Kidney glomerular epithelial cell (primary cell): ENCODE results near the gene UBE2G1.
"Not testable (repeated sequence)": the region's sequence is repeated elsewhere in the genome, so short reads cannot be mapped to it uniquely, and the experiment has no call there.

ENCODE experiments used
- DNase-seq: peaks from one replicate; lab custom pipeline; 2025; lab: John Stamatoyannopoulos, UW

Gene UBE2G1, protein sequence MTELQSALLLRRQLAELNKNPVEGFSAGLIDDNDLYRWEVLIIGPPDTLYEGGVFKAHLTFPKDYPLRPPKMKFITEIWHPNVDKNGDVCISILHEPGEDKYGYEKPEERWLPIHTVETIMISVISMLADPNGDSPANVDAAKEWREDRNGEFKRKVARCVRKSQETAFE

GRCh38 chr17:4366327-4367063 lies at the start of gene UBE2G1:
Gene UBE2G1, minus strand, starts transcription at chr17:4366675. Its CDS starts 359 bp downstream, at chr17:4366316.
- peak; percentile 90 for DNase-seq

DNA sequence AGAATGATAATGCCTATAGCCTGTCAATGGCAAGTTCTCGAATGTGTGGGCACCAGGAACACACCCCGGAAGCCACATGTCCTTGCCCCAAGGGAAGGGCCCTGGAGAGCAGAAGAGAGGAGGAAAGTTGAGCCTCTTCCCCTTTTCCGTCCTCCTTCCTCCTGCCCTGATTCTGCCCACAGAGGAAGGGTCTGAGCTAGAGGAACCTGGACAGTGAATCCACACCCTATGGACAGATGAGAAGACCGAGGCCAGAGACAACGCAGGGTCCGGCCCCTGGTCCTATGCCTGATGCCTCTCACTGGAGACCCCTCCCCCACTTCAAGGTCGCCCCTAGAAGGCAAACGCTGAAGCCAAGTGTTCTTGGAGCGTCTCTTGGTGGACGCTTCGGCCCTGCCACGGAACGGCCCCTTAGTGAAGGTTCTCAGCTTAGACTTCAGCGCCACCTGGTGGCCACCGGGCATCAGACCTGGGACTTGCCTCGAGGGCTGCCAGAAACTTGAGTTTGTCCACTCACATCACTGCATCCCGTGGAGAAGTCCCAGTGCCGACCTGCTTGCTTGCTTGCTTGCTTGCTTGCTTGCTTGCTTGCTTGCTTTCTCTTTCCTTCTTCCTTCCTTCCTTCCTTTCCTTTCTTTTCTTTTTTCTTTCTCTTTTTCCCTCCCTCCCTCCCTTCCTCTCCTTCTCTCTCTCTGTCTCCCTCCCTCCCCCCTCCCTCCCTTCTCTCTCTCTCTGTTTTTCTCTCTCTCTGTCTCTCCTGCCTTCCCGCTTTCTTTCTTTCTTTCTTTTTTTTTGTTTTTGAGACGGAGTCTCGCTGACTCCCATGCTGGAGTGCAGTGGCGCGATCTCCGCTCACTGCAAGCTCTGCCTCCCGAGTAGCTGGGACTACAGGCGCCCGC lies 46.7 kb upstream of the UBE2G1 start:
- DNase-seq, result peak; percentile 84

DNA sequence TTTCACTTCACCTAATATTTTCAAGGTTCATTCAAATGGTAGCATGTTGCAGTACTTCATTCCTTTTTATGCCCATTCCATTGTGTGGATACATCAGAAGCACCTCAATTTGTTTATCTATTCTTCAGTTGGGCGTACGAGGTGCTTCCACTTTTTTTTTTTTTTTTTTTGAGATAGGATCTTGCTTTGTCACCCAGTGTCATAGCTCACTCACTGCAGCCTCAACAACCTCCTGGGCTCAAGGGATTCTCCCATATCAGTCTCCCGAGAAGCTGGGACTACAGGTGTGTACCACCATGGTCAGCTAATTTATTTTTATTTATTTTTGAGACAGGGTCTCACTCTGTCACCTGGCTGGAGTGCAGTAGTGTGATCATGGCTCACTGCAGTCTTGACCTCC lies 44.7 kb upstream of the UBE2G1 start:
- DNase-seq, result no peak

DNA sequence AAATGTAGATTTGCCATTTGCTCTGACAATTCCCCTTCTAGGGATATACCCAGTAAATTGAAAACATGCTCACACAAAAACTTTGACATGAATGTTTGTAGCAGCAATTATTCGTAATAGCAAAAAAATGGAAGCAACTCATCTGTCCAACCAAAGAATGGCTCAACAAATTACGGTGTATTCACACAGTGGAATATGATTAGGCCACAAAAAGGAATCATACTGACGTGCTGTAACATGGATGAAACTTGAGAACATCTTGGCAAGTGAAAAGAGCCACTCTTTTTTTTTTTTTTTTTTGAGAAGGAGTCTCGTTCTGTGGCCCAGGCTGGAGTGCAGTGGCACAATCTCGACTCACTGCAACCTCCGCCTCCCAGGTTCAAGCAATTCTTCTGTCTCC lies 43.2 kb upstream of the UBE2G1 start:
- no peak for DNase-seq

DNA sequence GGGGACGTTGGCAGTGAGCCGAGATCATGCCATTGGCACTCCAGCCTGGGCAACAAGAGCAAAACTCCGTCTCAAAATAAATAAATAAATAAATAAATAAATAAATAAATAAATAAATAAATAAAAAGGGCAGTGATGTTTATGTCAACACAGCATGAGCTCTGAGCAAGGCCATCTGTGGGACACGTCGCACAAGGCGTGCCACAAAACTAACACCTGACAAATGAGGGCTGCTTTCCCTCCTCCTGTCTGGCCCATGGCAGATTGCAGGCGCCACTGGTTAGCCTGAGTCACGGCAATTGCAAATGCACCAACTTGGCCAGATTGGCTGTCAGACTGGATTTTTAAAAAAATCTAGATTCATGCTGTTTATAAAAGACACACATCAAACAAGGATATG lies 41.4 kb upstream of the UBE2G1 start:
- no peak for DNase-seq

DNA sequence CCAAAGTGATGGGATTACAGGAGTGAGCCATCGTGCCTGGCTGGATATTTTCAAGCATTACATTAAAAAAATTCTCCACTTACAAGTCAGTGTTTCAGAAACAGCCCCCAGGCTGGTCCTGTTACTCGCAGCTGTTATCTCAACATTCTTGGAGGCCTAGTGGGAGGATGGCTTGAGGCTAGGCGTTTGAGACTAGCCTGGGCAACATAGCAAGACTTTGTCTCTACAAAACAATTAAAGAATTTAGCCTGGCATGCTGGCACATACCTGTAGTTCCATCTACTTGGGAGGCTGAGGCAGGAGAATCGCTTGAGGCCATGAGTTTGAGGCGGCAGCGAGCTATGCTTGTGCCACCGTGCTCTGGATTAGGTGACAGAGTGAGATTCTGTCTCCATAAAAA lies 40.7 kb upstream of the UBE2G1 start:
- DNase-seq, result no peak

DNA sequence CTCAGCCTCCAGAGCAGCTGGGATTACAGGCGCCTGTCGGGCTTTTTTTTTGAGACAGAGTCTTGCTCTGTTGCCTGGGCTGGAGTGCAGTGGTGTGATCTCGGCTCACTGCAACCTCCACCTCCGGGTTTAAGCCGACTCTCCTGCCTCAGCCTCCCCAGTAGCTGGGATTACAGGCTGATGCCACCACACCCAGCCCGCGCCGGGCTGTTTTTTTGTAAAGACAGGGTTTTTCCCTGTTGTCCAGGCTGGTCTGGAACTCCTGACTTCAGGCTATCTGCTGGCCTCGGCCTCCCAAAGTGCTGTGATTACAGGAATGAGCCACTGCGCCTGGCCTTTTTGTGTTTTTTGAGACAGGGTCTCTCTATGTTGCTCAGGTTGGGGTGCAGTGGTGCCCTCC lies 39.9 kb upstream of the UBE2G1 start:
- no peak for DNase-seq

- no peak for DNase-seq
Measured at GRCh38 chr17:4405699-4406098, 39.2 kb upstream of the UBE2G1 start.

GRCh38 chr17:4405038-4405669 lies 38.7 kb upstream of the UBE2G1 start:
- no peak for DNase-seq

DNA sequence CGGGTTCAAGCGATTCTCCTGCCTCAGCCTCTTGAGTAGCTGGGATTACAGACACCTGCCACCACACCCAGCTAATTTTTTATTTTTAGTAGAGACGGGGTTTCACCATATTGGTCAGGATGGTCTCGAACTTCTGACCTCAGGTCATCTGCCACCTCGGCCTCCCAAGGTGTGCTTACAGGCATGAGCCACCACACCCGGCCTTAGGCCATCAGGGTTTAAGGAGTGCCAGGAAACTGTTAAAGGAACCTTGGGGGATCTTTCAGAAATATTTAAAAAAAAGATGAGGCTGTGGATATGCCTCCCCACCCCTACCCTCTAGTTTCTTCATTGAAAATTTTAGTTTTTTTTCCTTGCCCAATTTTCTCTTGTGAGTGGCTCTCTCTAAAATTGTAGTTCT lies 31.4 kb upstream of the UBE2G1 start:
- no peak for DNase-seq

GRCh38 chr17:4395111-4395478 lies 28.6 kb upstream of the UBE2G1 start:
- no peak for DNase-seq

DNA sequence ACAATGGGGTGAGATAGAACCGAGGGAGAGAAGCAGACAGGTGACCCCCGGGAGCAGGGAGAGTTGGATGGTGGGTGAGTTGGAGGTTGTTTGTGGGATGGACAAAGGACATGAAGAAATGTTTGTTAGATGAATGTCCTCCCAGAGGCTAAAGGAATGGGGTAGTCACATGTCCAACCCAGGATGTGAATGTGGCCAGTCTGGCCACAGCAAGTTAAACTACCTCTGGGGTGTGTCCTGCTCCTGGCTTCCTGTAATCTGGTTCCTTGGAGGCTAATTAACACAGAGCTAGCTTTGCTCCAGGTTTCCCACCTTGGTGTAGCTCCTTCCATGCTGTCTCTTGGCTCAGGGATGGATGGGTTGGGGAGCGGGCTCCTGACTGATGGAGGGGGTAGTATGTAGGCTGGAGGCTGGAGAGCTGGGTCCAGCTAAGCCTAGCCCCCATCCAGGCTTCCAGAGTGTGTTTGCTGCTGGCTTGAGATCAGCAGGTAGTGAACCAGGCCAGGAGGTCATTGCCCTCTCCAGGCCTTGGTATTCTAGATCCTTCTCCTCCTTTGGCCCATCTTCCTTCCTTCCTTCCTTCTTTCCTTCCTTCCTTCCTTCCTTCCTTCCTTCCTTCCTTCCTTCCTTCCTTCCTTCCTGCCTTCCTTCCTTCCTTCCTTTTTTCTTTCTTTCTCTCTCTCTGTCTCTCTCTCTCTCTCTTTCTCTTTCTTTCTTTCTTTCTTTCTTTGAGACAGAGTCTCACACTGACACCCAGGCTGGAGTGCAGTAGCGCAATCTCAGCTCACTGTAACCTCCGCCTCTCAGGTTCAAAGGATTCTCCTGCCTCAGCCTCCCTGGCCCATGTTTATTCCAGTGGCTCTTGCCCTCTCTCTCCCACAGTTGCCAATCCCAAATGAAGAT lies 28.0 kb upstream of the UBE2G1 start:
- DNase-seq, result no peak

DNA sequence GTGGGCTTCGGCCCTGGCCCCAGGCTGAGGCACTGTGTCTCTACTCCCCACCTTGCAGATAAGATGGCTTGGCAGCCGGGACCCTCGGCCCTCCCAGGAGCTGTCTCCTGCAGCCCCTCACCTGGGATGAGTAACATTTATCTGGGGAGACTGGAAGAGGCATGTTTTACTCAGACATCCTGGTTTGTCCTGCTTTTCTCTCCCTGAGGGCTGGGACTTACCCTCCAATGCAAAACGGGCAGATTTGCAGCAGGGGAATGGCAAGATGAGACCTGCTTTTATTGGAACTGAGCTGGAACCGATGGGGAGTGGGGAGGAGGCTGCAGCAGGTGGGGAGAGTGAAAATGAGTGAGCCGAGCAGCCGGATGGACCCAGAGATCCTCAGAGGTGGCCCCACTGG lies 27.3 kb upstream of the UBE2G1 start:
- no peak for DNase-seq

GRCh38 chr17:4389079-4389478 lies 22.6 kb upstream of the UBE2G1 start:
- no peak for DNase-seq

DNA sequence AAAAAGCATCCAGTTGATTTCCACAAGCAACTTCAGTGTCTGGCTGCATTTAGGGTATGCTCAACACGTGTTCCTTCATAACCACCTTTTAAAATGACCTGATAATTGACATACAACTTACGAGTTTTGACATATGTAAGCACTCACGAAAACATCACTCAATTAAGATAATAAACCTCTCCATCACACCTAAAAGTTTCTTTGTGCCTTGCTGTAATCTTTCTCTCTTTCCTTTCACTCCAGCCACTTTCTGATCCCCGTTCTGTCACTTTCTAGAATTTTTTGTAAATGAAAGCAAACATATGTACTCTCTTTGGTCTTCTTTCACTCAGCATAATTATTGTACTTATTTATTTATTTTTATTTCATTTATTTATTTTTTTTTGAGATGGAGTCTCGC lies 20.7 kb upstream of the UBE2G1 start:
- no peak for DNase-seq

- no peak for DNase-seq
Measured at GRCh38 chr17:4386406-4386805, 19.9 kb upstream of the UBE2G1 start.

DNA sequence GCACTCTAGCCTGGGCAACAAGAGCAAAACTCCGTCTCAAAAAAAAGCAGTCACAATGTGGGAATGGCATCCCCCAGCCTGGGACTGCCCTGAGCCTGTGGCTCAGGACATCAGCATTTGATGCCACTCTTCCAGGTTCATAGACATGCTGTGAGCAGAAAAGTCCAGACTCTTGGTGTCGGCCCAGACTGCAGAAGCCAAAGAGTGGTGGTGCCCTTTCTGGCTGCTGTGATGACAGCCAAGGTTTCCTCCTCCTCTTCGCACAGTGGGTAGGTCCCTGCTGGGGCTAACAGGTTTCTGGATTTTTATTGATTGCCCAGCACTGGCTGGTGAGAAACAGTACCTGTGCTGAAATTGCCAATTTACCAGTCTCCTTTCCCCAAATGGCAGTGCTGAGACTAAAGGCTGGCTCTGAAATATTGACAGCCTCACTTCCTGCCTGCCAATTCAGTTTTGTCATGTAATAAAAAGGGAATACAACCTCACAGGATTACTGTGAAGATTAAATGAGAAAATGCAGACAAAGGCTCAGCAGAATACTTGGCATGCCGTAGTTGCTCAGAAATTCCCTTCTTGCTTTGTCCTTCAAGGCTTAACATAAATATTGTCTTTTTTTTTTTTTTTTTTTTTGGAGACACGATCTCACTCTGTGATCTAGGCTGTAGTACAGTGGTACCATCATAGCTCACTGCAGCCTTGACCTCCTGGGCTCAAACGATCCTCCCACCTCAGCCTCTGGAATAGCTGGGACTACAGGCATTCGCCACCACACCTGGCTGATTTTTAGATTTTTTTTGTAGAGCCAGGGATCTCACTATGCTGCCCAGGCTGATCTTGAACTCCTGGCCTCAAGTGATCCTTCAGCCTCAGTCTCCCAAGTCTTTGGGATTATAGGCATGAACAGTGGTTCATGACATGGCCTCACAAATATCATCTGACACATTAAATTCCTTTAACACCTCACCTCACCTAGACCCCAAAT lies 15.5 kb upstream of the UBE2G1 start:
- DNase-seq, result no peak

GRCh38 chr17:4378626-4379025 lies 12.2 kb upstream of the UBE2G1 start:
- no peak for DNase-seq

DNA sequence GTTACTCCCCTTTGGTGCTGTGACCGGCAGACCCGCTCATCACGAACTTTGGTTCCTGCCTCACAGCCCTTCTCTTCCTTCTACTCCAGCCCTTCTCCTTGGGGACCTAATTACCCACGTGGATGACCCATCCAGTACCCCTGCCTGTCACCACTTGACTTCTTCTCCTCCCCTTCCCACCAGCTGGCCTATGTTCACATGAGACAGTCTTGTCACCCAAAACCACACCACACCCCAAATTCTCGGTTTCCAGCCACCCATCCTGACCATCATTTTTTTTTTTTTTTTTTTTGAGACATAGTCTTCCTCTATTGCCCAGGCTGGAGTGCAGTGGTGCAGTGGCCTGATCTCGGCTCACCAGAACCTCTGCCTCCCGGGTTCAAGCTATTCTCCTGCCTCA lies 10.8 kb upstream of the UBE2G1 start:
- not testable (repeated sequence) for DNase-seq

DNA sequence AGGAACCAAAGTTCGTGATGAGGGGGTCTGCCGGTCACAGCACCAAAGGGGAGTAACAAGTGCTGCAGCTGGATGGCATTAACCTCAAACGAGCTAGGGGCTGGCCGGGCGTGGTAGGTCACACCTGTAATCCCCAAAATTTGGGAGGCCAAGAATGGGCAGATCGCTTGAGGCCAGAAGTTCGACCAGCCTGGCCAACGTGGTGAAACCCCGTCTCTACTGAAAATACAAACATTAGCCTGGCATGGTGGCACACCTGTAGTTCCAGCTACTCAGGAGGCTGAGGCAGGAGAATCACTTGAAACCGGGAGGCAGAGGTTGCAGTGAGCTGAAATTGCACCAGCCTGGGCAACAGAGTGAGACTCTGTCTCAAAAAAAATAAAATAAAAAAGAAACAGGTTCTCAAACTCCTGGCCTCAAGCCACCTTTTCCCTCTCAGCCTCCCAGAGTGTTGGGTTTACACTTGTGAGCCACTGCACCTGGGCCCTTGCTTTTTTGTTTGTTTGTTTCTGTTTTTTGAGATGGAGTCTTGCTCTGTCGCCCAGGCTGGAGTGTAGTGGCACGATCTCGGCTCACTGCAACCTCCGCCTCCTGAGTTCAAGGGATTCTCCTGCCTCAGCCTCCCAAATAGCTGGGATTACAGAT lies 9.4 kb upstream of the UBE2G1 start:
- DNase-seq, result not testable (repeated sequence)
